Mucosa of descending colon (tissue), 3 donors: ENCODE results near the gene ATP5ME. TPM values are rescaled to one million over a fixed set of nuclear protein-coding genes. Genes with fewer than 3 reads are reported as not detected.

Experiments
- ATAC-seq: fragments of 200-7000 bp; cut with Tn5 transposase; one replicate; pipeline ENCODE4 v1.9.1; 2020; ENCODE audit warnings: mild to moderate bottlenecking, moderate library complexity
- DNase-seq, 3 donors: peaks; one replicate each; pipeline ENCODE4 v3.0.0-alpha.2; 2020
- H3K36me3 ChIP-seq: fragments of 200-600 bp; one replicate; pipeline ENCODE4 v1.8.0; 2021; ENCODE audit warnings: low read depth, mild to moderate bottlenecking
- H3K4me1 ChIP-seq: fragments of 200-600 bp; one replicate; pipeline ENCODE4 v1.8.0; 2021; ENCODE audit warnings: low read depth, mild to moderate bottlenecking
- H3K4me3 ChIP-seq: fragments of 200-600 bp; one replicate; pipeline ENCODE4 v1.8.0; 2021; ENCODE audit warnings: mild to moderate bottlenecking
- H3K9me3 ChIP-seq: fragments of 200-600 bp; one replicate; pipeline ENCODE4 v1.8.0; 2021; ENCODE audit warnings: mild to moderate bottlenecking
- intact Hi-C, 2 donors: fragments of 100-400 bp; cut with DNase I in 1 of 2; cut with micrococcal nuclease in 1 of 2; formaldehyde crosslinking; loops; one replicate each; pipeline versions ENCODE4 v1.11.0 to v1.11.1; 2022; cut with DNase I, micrococcal nuclease
- total RNA-seq, 3 donors: library from RNA; stranded (reverse); fragmentation: NEBNext Ultra II Directional in 2 of 3; extraction: Animal tissue kit (Norgen Biotek cat#: 25700) in 2 of 3; gene quantifications; one replicate each; pipeline versions ENCODE4 v1.2.1 to v1.2.4, GENCODE V29; 2021 to 2023
- TF ChIP-seq, protein P1 (sequence below): fragments of 200-600 bp; IDR thresholded peaks from one replicate; pipeline ENCODE4 v1.8.0; 2022; ENCODE audit warnings: antibody characterized with exemption, mild to moderate bottlenecking
- donor health status: DM: no; HTN: no; CAD: no; lungs with moderate emphysema.
- donor health status: DM: no; HTN: no; CAD: no.
- donor health status: DM: no; HTN: yes; CAD: no.

ATP5ME gene
- total RNA-seq, 3 donors from 2014 or later, result 330 to 467 (median 399) TPM

DNA sequence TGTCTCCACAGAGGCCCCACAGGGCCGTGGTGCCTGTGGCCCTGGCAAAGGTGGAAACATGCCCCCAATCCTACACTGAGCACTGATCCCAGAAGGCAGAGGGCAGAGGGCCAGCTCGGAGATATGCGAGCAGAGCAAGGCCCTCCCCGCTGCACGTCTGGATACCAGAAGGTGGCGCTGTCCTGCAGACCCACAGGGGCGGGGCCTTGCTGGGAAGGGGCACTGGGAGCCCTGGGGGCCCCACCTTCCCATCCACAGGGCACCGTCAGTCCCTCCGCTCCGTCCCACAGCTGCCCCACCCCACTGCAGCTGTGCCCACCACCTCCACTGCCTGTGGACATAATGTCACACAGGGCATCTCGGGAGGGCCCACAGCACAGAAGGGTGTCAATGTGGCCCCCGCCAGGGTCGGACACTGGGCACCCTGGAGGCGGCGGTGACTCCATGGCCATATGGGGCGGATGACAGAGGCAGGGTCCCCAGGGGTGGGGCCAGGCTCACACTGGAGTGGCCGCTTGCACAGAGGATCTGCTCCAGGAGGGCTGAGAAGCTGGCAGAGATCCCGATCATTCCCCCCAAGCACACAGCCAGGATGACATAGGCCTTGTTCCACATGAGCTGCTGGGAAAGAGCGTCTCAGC, 10.0 kb upstream of the ATP5ME start:
- no peaks in the 10 kb centered on the region for H3K9me3 ChIP-seq
- H3K36me3 ChIP-seq, result no peaks in the 10 kb centered on the region
- H3K4me1 ChIP-seq, result peaks cover 60% of the 10 kb centered on the region
- intact Hi-C loops, result no loop called here
- ATAC-seq (peak; percentile 39), DNase-seq (peak; percentile 77 to 84 (median 81))
- no peak overlapping the region for H3K4me3 ChIP-seq
- TF ChIP-seq, protein P1, sequence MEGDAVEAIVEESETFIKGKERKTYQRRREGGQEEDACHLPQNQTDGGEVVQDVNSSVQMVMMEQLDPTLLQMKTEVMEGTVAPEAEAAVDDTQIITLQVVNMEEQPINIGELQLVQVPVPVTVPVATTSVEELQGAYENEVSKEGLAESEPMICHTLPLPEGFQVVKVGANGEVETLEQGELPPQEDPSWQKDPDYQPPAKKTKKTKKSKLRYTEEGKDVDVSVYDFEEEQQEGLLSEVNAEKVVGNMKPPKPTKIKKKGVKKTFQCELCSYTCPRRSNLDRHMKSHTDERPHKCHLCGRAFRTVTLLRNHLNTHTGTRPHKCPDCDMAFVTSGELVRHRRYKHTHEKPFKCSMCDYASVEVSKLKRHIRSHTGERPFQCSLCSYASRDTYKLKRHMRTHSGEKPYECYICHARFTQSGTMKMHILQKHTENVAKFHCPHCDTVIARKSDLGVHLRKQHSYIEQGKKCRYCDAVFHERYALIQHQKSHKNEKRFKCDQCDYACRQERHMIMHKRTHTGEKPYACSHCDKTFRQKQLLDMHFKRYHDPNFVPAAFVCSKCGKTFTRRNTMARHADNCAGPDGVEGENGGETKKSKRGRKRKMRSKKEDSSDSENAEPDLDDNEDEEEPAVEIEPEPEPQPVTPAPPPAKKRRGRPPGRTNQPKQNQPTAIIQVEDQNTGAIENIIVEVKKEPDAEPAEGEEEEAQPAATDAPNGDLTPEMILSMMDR, result peak; percentile 70

DNA sequence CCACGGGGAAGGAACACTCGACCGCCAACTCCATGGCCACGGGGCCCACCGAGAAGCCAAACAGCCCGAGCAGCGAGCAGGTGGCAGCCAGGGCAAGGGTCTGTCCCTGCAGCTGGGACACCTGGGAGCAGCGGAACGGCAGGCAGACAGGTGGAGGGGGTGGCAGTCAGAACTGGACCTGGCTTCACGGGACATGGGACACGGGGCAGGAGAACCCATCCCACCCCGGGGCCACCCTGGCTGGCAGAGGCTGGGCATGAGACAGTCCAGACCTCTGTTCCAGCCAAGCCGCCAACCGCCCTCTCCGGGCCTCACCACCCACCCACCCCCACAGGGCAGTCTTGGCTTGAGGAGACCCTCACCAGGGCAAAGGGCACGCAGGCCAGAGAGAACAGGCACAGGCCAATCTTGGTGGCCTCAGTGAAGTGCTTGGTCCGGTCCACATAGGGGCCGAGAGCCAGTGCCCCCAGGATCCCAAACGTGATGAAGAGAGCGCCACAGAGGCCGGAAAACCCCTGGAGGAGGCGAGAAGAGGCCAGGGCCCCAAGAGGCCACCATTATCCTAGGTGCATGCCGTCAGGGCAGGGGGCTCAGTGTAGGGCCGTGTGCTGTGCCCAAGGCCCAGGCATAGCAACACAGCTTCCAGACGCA, 9.3 kb upstream of the ATP5ME start:
- Histone ChIP-seq H3K9me3 (no peaks in the 10 kb centered on the region), H3K36me3 (no peaks in the 10 kb centered on the region), H3K4me3 (no peak overlapping the region), H3K4me1 (peaks cover 57% of the 10 kb centered on the region)
- intact Hi-C loops, result no loop called here
- DNase-seq (peak in 2 of 3 donors; percentile 53 to 60), ATAC-seq (no peak)
- TF ChIP-seq, protein P1, result no peak

DNA sequence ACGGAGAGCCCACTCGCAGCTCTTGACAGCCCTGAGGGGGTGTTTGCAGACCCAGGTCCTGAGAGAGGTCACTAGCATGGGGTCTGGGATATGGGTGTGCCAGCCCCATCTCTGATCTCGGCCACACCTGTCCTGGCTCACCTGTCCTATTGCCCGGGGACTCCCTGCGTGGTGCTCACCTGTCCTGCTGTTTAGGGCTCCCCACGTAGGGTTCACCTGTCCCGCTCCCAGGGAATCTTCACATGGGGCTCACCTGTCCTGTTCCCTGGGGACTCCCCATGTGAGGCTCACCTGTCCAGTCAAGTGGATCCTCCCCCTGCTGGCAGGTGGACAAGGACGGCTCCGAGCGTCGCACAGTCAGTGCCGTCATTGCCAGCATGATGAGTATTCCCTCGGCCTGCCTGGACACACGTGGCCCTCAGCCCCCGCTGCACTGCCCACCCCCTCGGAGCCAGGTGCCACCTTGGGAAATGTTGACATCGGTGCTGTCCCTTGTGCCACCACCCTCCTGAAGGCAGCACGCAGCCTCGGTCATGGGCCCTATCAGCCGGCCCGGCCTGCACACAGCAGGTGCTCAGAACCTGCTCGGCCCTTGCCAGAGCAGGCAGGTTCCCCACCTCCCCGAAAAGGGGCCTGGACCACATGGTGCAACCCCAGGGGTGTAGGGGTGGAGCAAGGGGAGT, 8.6 kb upstream of the ATP5ME start:
- Histone ChIP-seq H3K36me3 (no peaks in the 10 kb centered on the region), H3K9me3 (no peaks in the 10 kb centered on the region), H3K4me1 (peaks cover 55% of the 10 kb centered on the region), H3K4me3 (no peak overlapping the region)
- intact Hi-C loops, result no loop called here
- ATAC-seq (peak; percentile 1), DNase-seq (peak; percentile 33 to 61 (median 58))
- TF ChIP-seq, protein P1, result no peak

DNA sequence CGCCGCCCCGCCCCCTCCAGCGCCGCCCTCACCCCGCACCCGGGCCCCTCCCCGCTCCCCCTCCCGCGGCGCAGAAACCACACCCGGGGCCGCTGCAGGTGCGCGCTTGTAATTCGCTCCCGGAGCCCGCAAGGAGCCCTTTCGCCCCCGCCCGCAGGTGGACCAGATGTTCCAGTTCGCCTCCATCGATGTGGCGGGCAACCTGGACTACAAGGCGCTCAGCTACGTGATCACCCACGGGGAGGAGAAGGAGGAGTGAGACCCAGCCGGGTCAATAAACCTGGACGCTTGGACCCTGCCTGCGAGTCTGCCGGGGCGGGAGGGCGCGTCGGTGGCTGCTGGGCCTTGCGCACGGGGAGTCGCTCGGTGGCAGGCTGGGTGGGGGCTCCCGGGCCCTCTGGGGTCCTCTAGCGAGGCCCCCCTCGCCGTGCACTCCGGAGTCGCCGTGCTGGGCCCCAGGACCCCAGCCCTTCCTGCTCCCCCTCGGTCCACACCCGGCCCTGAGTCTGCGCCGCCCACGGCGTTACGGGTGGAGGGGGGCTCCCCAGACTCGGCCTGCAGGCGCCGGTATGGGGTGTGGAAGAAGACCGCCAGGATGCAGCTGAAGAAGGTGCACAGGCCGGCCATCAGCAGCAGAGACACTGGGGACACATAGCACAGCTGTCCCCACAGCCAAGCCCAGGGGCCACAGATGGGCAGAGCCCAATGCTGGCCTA, 7.8 kb upstream of the ATP5ME start:
- peak; percentile 65 for ATAC-seq
- intact Hi-C loops, result no loop called here
- Histone ChIP-seq H3K36me3 (no peaks in the 10 kb centered on the region), H3K4me3 (no peak overlapping the region), H3K9me3 (no peaks in the 10 kb centered on the region), H3K4me1 (peaks cover 51% of the 10 kb centered on the region)
- peak; percentile 83 to 89 (median 87) for DNase-seq
- TF ChIP-seq, protein P1, result no peak

DNA sequence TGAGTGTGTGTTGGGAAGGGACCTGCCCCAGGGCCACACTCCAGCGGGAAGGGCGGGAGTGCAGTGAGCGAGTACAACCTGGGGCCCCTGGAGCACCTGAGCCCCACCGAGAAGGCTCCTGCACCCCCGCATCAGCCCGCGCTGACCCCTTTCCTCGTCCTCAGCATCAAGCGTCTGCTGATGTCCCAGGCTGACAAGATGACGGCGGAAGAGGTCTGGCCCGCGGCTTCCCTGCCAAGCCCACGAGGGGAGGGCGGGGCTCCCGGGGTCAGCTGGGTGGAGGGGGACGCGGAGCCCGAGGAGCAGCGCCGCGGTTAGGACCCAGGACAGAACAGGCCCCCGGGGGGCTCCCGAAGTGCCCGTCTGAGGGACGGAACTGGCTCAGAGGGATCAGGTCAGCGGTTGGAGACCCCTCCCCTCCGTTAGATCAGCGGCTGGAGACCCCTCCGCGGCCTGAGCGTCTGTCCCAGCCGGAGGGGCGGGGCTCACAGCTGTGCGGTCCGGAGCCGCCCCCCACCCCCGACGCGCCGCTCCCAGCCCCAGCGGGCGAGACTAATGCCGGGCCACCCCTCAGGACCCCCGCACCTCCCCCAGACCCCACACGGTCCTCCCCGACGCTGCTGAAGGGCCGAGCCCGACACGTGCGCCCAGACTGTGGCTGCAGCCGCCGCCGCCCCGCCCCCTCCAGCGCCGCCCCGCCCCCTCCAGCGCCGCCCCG, 7.0 kb upstream of the ATP5ME start:
- ATAC-seq, result peak; percentile 3
- TF ChIP-seq, protein P1, result no peak
- Histone ChIP-seq H3K9me3 (no peaks in the 10 kb centered on the region), H3K36me3 (no peaks in the 10 kb centered on the region), H3K4me1 (peaks cover 45% of the 10 kb centered on the region), H3K4me3 (no peak overlapping the region)
- intact Hi-C loops, result no loop called here
- DNase-seq, result peak; percentile 68 to 83 (median 80)
